Activated naive CD4-positive, alpha-beta T cell treated with anti-CD3 and anti-CD28 coated beads, Interleukin-2, amount 50 U/mL, for 72 hours (primary cell): ENCODE measurements around the gene VSIG10L2. TPM values are rescaled to one million over a fixed set of nuclear protein-coding genes. Genes with fewer than 3 reads are reported as not detected.
A peak's percentile ranks its signal among the peaks of the same experiment; 100 is the strongest.
"Not testable (repeated sequence)": the region's sequence is repeated elsewhere in the genome, so short reads cannot be mapped to it uniquely, and the experiment has no call there.

Source experiments
- ATAC-seq, 2 donors: fragments of 150-1000 bp; cut with Tn5 transposase; 2 replicates each; pipeline ENCODE4 v1.10.0; 2021; ENCODE audit warnings: mild to moderate bottlenecking in 2 of 2, moderate library complexity in 2 of 2
- DNase-seq, 2 donors: peaks; one replicate each; pipeline ENCODE4 v3.0.0; 2021 to 2022; ENCODE audit warnings: low spot score in 2 of 2
- H3K27ac Mint-ChIP-seq, 2 donors: one replicate each; pipeline ENCODE4 v1.8.0; 2022; ENCODE audit warnings: mild to moderate bottlenecking in 2 of 2, mixed read lengths in 2 of 2
- H3K36me3 Mint-ChIP-seq, 2 donors: one replicate each; pipeline ENCODE4 v1.8.0; 2022; ENCODE audit warnings: mixed read lengths in 2 of 2
- H3K9me3 Mint-ChIP-seq, 2 donors: one replicate each; pipeline ENCODE4 v1.8.0; 2022; ENCODE audit warnings: mixed read lengths in 2 of 2
- total RNA-seq, 2 donors: library from RNA; stranded (reverse); gene quantifications; one replicate each; pipeline ENCODE4 v1.2.3, GENCODE V29; 2022

The VSIG10L2 gene
- total RNA-seq, 2 donors from 2014 or later: not detected

GRCh38 chr11:125975634-125976033 lies 29.8 kb downstream of the VSIG10L2 start:
- H3K9me3 Mint-ChIP-seq: no peaks in the 10 kb centered on the region
- ATAC-seq: no peak
- DNase-seq: no peak
- no peak overlapping the region for H3K27ac Mint-ChIP-seq
- no peaks in the 10 kb centered on the region for H3K36me3 Mint-ChIP-seq

DNA sequence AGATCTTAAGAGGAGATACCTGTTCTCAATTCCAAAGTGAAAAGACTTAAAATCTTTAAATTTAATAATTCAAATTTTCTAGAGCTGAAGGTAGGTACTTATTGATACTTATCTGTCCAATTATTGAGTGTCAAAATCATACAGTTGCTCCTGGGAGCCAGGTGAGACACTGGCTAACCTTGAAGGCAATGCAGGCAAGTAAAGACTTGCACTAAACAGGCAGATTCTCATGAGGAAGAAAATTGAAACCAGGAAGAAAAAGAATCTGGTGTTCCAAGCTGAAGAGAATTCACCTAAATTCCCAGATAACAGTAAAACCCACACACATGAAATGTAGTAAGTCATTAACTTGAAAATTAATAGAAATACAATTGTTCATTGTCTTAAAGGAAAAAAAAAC lies 30.3 kb downstream of the VSIG10L2 start:
- DNase-seq: no peak
- no peaks in the 10 kb centered on the region for H3K36me3 Mint-ChIP-seq
- no peak overlapping the region for H3K27ac Mint-ChIP-seq
- H3K9me3 Mint-ChIP-seq: no peaks in the 10 kb centered on the region
- no peak for ATAC-seq

GRCh38 chr11:125977333-125977732 lies 31.5 kb downstream of the VSIG10L2 start:
- Mint-ChIP-seq H3K36me3 (no peaks in the 10 kb centered on the region), H3K9me3 (no peaks in the 10 kb centered on the region), H3K27ac (no peak overlapping the region)
- no peak for DNase-seq
- no peak for ATAC-seq

DNA sequence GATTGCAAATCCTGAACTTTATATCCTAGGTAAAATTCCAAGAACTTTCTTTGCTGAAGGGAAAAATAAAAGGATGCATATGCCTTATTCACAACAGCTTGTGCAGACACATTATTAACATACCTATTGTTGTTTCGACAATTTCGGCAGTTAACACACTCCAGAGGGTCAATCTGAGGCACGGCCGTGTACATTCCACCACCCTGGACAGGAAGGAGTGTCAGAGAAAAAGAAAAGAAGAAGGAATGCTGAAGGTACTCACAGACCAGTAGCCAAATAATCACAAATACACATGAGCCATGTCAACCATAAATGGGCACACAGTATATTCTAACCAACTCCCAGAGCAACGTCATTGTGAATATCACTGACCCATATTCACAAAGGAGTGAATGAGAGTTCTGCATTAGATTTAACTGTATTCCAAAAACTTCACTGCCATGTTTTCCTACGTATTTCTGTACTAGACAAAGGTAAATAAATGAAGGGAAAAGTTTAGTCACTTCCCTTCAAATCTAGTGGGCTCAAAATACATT lies 32.4 kb downstream of the VSIG10L2 start:
- no peak overlapping the region for H3K27ac Mint-ChIP-seq
- H3K36me3 Mint-ChIP-seq: no peaks in the 10 kb centered on the region
- ATAC-seq (no peak), DNase-seq (no peak)
- H3K9me3 Mint-ChIP-seq: no peaks in the 10 kb centered on the region

- ATAC-seq (no peak), DNase-seq (no peak)
- Mint-ChIP-seq H3K27ac (no peak overlapping the region), H3K36me3 (no peaks in the 10 kb centered on the region), H3K9me3 (no peaks in the 10 kb centered on the region)
Observed at GRCh38 chr11:125978778-125979407, 33.0 kb downstream of the VSIG10L2 start.

DNA sequence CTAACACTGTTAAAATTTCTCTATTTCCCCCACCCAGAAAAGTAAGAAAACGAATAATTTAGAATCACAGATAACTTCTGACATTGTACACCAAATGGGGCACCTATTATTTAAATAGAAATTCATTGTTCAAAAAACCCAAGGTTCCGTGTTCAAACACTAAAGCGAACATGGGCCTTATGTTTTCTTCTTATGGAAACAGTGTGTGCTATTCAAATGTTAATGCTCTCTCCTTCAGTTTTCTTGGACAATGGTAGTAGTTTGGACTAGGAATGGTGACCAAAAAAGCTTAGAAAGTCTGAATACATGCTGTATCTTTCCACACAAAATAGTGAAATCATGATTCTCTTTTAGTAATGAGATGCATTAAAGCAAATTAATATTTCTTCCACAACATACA lies 33.7 kb downstream of the VSIG10L2 start:
- H3K9me3 Mint-ChIP-seq: no peaks in the 10 kb centered on the region
- H3K36me3 Mint-ChIP-seq: no peaks in the 10 kb centered on the region
- ATAC-seq: no peak
- H3K27ac Mint-ChIP-seq: no peak overlapping the region
- DNase-seq: no peak

- Mint-ChIP-seq H3K27ac (no peak overlapping the region), H3K9me3 (no peaks in the 10 kb centered on the region), H3K36me3 (no peaks in the 10 kb centered on the region)
- ATAC-seq (no peak), DNase-seq (no peak)
Observed at GRCh38 chr11:125980436-125980835, 34.6 kb downstream of the VSIG10L2 start.

GRCh38 chr11:125982348-125982730 lies 36.5 kb downstream of the VSIG10L2 start:
- Mint-ChIP-seq H3K36me3 (peaks cover 0 to 4% of the 10 kb centered on the region in 2 donors), H3K27ac (no peak overlapping the region), H3K9me3 (no peaks in the 10 kb centered on the region)
- DNase-seq: no peak
- no peak for ATAC-seq

- ATAC-seq, H3K27ac Mint-ChIP-seq, H3K9me3 Mint-ChIP-seq: not testable (repeated sequence)
Observed at GRCh38 chr11:125985956-125986355, 40.1 kb downstream of the VSIG10L2 start.

GRCh38 chr11:125987066-125987641 lies 41.3 kb downstream of the VSIG10L2 start:
- ATAC-seq (no peak), DNase-seq (no peak)
- H3K9me3 Mint-ChIP-seq: no peaks in the 10 kb centered on the region
- no peak overlapping the region for H3K27ac Mint-ChIP-seq
- peaks cover 0 to 4% of the 10 kb centered on the region in 2 donors for H3K36me3 Mint-ChIP-seq

More at GRCh38 chr11:125985956-125986355, 40.1 kb downstream of the VSIG10L2 start:
- H3K36me3 Mint-ChIP-seq, DNase-seq: not testable (repeated sequence)

- DNase-seq (peak in 1 of 2 donors; percentile 31), ATAC-seq (peak in 1 of 2 donors; percentile 93)
- Mint-ChIP-seq H3K27ac (no peak overlapping the region), H3K36me3 (peaks cover 0 to 4% of the 10 kb centered on the region in 2 donors), H3K9me3 (no peaks in the 10 kb centered on the region)
Observed at GRCh38 chr11:125990244-125990643, 44.4 kb downstream of the VSIG10L2 start.

DNA sequence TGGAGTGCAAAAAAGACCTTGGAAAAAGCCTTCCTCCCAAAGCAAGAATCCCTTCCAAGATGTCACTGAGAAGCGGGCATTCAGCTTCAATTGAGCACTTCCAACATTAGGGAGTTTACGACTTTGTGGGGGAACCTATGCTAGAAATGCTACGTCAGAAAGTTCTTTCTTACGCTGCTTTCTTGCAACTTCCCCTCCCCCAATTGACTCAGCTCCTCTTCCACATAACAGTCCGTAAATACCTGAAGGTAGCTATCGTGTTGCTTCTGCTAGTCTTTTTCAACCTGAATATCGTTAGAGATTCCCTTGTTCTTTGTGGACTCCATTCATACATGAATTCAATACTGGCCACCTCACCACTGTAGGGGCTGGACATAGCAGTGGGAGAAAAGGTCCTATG lies 47.0 kb downstream of the VSIG10L2 start:
- no peak for ATAC-seq
- Mint-ChIP-seq H3K36me3 (no peaks in the 10 kb centered on the region), H3K27ac (no peak overlapping the region), H3K9me3 (no peaks in the 10 kb centered on the region)
- DNase-seq: no peak

DNA sequence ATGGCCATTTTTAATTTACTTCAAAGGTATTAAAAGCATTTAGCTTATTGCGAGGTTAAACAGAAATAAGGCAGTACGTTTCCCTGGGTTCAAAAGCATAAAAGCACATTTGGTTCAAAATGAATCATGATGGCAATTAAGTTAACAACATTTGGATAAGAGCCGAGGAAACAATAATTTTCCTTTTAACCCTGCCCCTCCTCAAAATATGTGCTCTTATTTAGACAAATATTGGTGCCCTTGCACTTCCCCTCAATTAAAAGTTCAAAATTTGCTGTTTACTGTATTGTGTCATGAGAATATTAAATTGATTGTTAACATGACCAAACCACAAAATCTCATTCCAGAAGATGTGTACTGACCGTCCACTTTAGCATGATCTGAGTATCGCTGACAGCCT lies 48.7 kb downstream of the VSIG10L2 start:
- no peak for ATAC-seq
- H3K27ac Mint-ChIP-seq: no peak overlapping the region
- H3K9me3 Mint-ChIP-seq: no peaks in the 10 kb centered on the region

DNA sequence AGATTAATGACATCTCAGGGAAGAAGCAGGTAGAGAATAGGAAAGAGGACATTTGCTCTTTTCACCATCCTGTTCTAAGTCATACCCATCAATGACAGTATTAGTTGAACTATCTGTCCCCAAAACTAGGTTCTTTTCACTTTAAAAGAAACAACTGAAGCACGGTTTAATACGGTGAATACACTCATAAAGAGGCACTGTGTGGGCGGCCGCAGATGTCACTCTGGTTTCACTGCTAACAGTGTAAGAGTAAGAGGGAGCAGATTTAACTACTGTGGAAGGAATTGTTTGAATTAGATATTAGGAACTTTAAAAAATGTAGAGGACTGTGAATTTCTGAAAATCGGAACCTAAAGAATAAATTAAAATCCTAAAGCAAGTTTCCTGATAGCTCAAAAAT lies 49.5 kb downstream of the VSIG10L2 start:
- Mint-ChIP-seq H3K9me3 (no peaks in the 10 kb centered on the region), H3K27ac (no peak overlapping the region), H3K36me3 (no peaks in the 10 kb centered on the region)
- ATAC-seq (peak; percentile 53 to 98), DNase-seq (peak in 1 of 2 donors; percentile 56)

More for the DNA sequence above, 48.7 kb downstream of the VSIG10L2 start:
- no peaks in the 10 kb centered on the region for H3K36me3 Mint-ChIP-seq
- no peak for DNase-seq

- no peak for ATAC-seq
- peaks cover 0 to 8% of the 10 kb centered on the region in 2 donors for H3K36me3 Mint-ChIP-seq
- no peaks in the 10 kb centered on the region for H3K9me3 Mint-ChIP-seq
- DNase-seq: no peak
- H3K27ac Mint-ChIP-seq: no peak overlapping the region
Observed at GRCh38 chr11:125998267-125998666, 52.4 kb downstream of the VSIG10L2 start.

- Mint-ChIP-seq H3K9me3 (no peaks in the 10 kb centered on the region), H3K27ac (no peak overlapping the region), H3K36me3 (peaks cover 0 to 8% of the 10 kb centered on the region in 2 donors)
- DNase-seq: no peak
- ATAC-seq: no peak
Observed at GRCh38 chr11:125999234-125999880, 53.5 kb downstream of the VSIG10L2 start.

DNA sequence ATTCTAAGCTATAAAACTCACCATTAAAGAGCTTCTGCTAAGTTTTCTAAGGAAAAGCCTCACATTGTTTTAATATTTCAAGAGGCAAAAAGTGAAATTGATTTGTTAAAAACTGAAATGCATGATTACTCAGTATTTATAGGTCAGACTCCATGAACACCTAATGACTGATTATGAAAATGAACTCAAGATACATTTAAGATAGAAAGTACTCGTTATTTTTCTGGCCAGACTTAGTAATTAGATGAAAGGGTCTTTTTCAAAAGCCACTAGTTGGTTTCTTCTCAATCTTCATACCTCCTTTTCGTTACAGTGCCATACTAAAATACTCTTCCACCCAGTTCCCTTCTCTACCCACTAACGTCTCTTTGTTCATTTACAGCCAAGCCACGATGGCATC lies 56.3 kb downstream of the VSIG10L2 start:
- H3K36me3 Mint-ChIP-seq: peaks cover 0 to 8% of the 10 kb centered on the region in 2 donors
- peak in 1 of 2 donors; percentile 75 for ATAC-seq
- no peak for DNase-seq
- no peak overlapping the region for H3K27ac Mint-ChIP-seq
- H3K9me3 Mint-ChIP-seq: no peaks in the 10 kb centered on the region
